Effector memory CD4-positive, alpha-beta T cell (primary cell): ENCODE measurements around the gene KLHL33.
"Not testable (repeated sequence)": the region's sequence is repeated elsewhere in the genome, so short reads cannot be mapped to it uniquely, and the experiment has no call there.

Source experiments
- DNase-seq, 3 donors: peaks; one replicate each; pipeline ENCODE4 v3.0.0-alpha.2; 2020
- H3K27ac ChIP-seq: 2 replicates; pipeline ENCODE4 v1.7.0; 2013; ENCODE audit warnings: mild to moderate bottlenecking, low read length, moderate library complexity; ENCODE audit not compliant: insufficient read depth, poor library complexity, severe bottlenecking
- H3K27me3 ChIP-seq: replicated peaks from 2 replicates; pipeline ENCODE4 v1.7.0; 2013; ENCODE audit warnings: mild to moderate bottlenecking, low read length; ENCODE audit not compliant: insufficient read depth, control insufficient read depth, poor library complexity, severe bottlenecking
- H3K36me3 ChIP-seq: 2 replicates; pipeline ENCODE4 v1.7.0; 2013; ENCODE audit warnings: mild to moderate bottlenecking, low read length, moderate library complexity; ENCODE audit not compliant: control insufficient read depth, insufficient read depth
- H3K4me1 ChIP-seq: 2 replicates; pipeline ENCODE4 v1.7.0; 2013; ENCODE audit warnings: low read length, mild to moderate bottlenecking; ENCODE audit not compliant: control insufficient read depth, insufficient read depth, poor library complexity, severe bottlenecking
- H3K4me3 ChIP-seq: 2 replicates; pipeline ENCODE4 v1.7.0; 2013; ENCODE audit warnings: low read length, low read depth, mild to moderate bottlenecking; ENCODE audit not compliant: insufficient read depth, poor library complexity, severe bottlenecking
- H3K9me3 ChIP-seq: 2 replicates; pipeline ENCODE4 v1.7.0; 2013; ENCODE audit warnings: mild to moderate bottlenecking, low read length, moderate library complexity; ENCODE audit not compliant: control insufficient read depth

The KLHL33 gene

GRCh38 chr14:20468764-20469241 is 32.8 kb upstream of the KLHL33 start:
- no peak for DNase-seq
- H3K4me1 ChIP-seq, result peaks cover 22% of the 10 kb centered on the region

GRCh38 chr14:20461225-20462141 is 25.5 kb upstream of the KLHL33 start, which contains the start of gene PIP4P1:
PIP4P1 (minus strand) TSS chr14:20461434; CDS start chr14:20461325, 109 bp downstream.
- peaks cover 2% of the 10 kb centered on the region for H3K4me1 ChIP-seq
- no peaks in the 10 kb centered on the region for H3K9me3 ChIP-seq
- DNase-seq, result peak; percentile 99
- peaks cover 38% of the 10 kb centered on the region for H3K36me3 ChIP-seq
- H3K27me3 ChIP-seq, result no peaks in the 10 kb centered on the region
- H3K27ac ChIP-seq, result peak within 1 kb of the TSS; percentile 92
- H3K4me3 ChIP-seq, result peak within 1 kb of the TSS; percentile 69

More at GRCh38 chr14:20468764-20469241, 32.8 kb upstream of the KLHL33 start:
- Histone ChIP-seq H3K36me3 (peaks cover 21% of the 10 kb centered on the region), H3K9me3 (no peaks in the 10 kb centered on the region), H3K4me3 (peak overlapping the region; percentile 92), H3K27ac (peak overlapping the region; percentile 83), H3K27me3 (no peaks in the 10 kb centered on the region)

- DNase-seq, result peak; percentile 54 to 63 (median 62)
- Histone ChIP-seq H3K4me1 (peaks cover 6% of the 10 kb centered on the region), H3K9me3 (no peaks in the 10 kb centered on the region), H3K27ac (peak overlapping the region; percentile 92), H3K4me3 (peak overlapping the region; percentile 69), H3K27me3 (no peaks in the 10 kb centered on the region), H3K36me3 (peaks cover 39% of the 10 kb centered on the region)
Observed at GRCh38 chr14:20460458-20461224, 24.7 kb upstream of the KLHL33 start.

- H3K4me1 ChIP-seq, result peaks cover 12% of the 10 kb centered on the region
Observed at GRCh38 chr14:20458031-20458789, 22.2 kb upstream of the KLHL33 start.

DNA sequence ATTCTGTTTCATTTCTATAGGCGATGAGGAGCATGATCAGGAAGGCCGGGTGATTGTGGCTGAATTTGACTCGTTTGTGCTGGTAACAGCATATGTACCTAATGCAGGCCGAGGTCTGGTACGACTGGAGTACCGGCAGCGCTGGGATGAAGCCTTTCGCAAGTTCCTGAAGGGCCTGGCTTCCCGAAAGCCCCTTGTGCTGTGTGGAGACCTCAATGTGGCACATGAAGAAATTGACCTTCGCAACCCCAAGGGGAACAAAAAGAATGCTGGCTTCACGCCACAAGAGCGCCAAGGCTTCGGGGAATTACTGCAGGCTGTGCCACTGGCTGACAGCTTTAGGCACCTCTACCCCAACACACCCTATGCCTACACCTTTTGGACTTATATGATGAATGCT is 21.0 kb upstream of the KLHL33 start:
- peaks cover 12% of the 10 kb centered on the region for H3K4me1 ChIP-seq
- H3K27me3 ChIP-seq, result no peaks in the 10 kb centered on the region
- no peak overlapping the region for H3K27ac ChIP-seq
- peaks cover 41% of the 10 kb centered on the region for H3K36me3 ChIP-seq
- H3K4me3 ChIP-seq, result no peak overlapping the region
- no peak for DNase-seq
- H3K9me3 ChIP-seq, result no peaks in the 10 kb centered on the region

More at GRCh38 chr14:20458031-20458789, 22.2 kb upstream of the KLHL33 start:
- no peaks in the 10 kb centered on the region for H3K27me3 ChIP-seq
- H3K4me3 ChIP-seq, result no peak overlapping the region
- H3K9me3 ChIP-seq, result no peaks in the 10 kb centered on the region
- no peak for DNase-seq
- H3K36me3 ChIP-seq, result peaks cover 39% of the 10 kb centered on the region
- H3K27ac ChIP-seq, result peak overlapping the region; percentile 25

DNA sequence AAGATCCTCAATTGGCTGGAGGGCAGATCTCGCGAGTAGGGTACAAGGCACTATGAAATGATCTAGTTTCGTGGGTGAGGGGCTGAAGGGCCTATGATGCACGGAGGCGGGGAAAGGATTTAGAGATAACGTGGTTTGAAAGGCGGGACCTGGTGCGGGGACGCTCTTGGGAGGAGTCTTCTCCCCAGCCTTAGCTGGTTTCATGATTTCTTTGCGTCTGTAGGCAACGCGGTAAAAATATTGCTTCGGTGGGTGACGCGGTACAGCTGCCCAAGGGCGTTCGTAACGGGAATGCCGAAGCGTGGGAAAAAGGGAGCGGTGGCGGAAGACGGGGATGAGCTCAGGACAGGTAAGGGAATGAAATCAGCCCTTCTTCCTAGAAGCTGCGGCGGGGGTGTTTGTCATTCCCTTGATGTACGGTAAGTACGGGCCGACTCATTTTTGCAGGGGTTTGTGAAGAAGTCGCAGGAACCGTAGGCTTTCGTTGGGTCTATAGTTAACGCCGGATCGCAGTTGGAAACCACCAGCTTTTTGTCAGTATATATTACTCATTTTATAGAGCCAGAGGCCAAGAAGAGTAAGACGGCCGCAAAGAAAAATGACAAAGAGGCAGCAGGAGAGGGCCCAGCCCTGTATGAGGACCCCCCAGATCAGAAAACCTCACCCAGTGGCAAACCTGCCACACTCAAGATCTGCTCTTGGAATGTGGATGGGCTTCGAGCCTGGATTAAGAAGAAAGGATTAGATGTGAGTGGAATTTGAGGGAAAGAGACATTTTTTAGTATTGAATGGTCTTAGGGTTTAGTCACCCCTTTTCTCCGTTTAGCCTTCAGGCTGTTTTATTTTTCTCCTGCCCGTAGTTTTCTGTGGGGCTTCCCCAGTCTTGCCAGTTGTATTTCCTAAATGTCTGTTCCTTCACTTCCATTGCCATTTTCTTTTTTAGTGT is 19.7 kb upstream of the KLHL33 start:
- peaks cover 12% of the 10 kb centered on the region for H3K4me1 ChIP-seq
- no peak for DNase-seq
- H3K4me3 ChIP-seq, result peak overlapping the region; percentile 80
- H3K27ac ChIP-seq, result peak overlapping the region; percentile 90
- peaks cover 52% of the 10 kb centered on the region for H3K36me3 ChIP-seq
- H3K9me3 ChIP-seq, result no peaks in the 10 kb centered on the region
- H3K27me3 ChIP-seq, result no peaks in the 10 kb centered on the region

DNA sequence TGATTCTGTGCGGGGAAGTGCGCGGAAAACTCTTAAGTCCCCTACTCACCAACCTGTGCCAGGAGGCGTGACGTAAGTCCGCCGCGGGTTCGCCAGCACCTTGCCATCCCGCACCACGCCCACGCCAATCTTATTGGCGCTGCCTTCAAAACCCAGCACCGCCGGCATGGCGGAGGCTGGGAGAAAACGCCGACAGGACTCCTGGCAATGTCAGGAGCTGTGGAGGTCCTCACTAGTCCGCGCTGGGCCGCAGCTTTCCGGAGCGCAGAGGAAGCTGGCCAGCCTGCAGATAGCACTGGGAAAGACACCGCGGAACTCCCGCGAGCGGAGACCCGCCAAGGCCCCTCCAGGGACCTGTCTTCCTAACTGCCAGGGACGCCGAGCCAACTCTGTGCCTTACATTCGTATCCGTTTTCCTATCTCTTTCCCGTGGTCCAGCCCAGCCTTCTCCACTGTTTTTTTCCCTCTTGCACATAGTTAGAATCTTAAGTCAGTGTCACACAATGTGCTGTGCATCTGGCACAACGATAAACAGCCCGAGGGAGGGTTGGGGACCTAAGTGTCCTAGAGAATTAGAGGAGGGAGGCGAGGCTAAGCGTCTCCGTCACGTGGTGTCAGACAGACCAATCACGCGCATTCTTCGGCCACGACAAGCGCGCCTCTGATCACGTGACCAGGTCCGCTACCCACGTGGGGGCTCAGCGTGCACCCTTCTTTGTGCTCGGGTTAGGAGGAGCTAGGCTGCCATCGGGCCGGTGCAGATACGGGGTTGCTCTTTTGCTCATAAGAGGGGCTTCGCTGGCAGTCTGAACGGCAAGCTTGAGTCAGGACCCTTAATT is 18.8 kb upstream of the KLHL33 start, which contains the start of the genes APEX1 and OSGEP:
Gene APEX1 (plus strand): TSS at position 711 of the 839 bp plus-strand sequence. CDS start 420 bp downstream, outside the sequence.
Gene OSGEP (minus strand): TSS at position 297 of the 839 bp plus-strand sequence. CDS start 129 bp downstream, at position 168.
- peaks cover 55% of the 10 kb centered on the region for H3K36me3 ChIP-seq
- H3K4me1 ChIP-seq, result peaks cover 12% of the 10 kb centered on the region
- H3K27me3 ChIP-seq, result no peaks in the 10 kb centered on the region

GRCh38 chr14:20452831-20453230 is 16.9 kb upstream of the KLHL33 start:
- not testable (repeated sequence) for H3K9me3 ChIP-seq, DNase-seq, H3K4me3 ChIP-seq, H3K27me3 ChIP-seq, H3K27ac ChIP-seq
- peaks cover 12% of the 10 kb centered on the region for H3K4me1 ChIP-seq
- H3K36me3 ChIP-seq, result peaks cover 55% of the 10 kb centered on the region

More for the DNA sequence above, 18.8 kb upstream of the KLHL33 start, which contains the start of the genes APEX1 and OSGEP:
- H3K27ac ChIP-seq, result peak within 1 kb of the TSS; percentile 90
- H3K4me3 ChIP-seq, result peak within 1 kb of the TSS; percentile 80
- DNase-seq, result peak; percentile 91 to 98 (median 96)
- no peaks in the 10 kb centered on the region for H3K9me3 ChIP-seq
